AG04449 (cell line): ENCODE results near the gene ATAD5.

Experiments used
- CTCF ChIA-PET: fragments of 350-600 bp; formaldehyde crosslinking; extraction: SDS; loops from one replicate; lab custom pipeline; 2021; ENCODE audit warnings: antibody characterized with exemption; lab: Yijun Ruan, JAX
- POLR2A ChIA-PET: fragments of 400-600, 350-600 bp; formaldehyde crosslinking; extraction: SDS; loops from one replicate; lab custom pipeline; 2020; ENCODE audit warnings: antibody characterized with exemption, inconsistent platforms; lab: Yijun Ruan, JAX
- DNase-seq: peaks from one replicate; pipeline ENCODE4 v3.0.0-alpha.2; 2010; ENCODE audit warnings: low read depth, low spot score
- H3K4me3 ChIP-seq: 2 replicates; pipeline ENCODE4 v1.5.1; 2011; ENCODE audit warnings: low read depth, mild to moderate bottlenecking, control low read depth, low read length
- TF ChIP-seq, protein P1 (sequence below): IDR thresholded peaks from one replicate; pipeline ENCODE4 v1.5.1; 2011; ENCODE audit warnings: mild to moderate bottlenecking, moderate library complexity, low read length, control low read depth, inconsistent platforms; ENCODE audit not compliant: insufficient read depth; ENCODE audit errors: missing control alignments

The ATAD5 gene

DNA sequence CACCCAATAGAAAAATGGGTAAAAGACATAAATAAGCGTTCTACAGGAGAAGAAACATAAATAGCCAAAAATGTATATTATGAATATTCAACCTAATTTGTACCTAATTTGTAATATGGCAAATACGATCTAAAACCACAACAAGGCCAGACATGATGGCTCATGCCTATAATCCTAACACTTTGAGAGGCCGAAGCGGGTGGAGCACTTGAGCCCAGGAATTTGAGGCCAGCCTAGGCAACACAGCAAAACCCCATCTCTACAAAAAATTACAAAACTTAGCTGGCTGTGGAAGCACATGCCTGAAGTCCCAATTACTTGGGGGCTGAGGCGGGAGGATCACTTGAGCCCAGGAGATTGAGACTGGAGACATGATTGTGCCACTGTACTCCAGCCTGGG is 37.4 kb upstream of the ATAD5 start:
- TF ChIP-seq, protein P1, sequence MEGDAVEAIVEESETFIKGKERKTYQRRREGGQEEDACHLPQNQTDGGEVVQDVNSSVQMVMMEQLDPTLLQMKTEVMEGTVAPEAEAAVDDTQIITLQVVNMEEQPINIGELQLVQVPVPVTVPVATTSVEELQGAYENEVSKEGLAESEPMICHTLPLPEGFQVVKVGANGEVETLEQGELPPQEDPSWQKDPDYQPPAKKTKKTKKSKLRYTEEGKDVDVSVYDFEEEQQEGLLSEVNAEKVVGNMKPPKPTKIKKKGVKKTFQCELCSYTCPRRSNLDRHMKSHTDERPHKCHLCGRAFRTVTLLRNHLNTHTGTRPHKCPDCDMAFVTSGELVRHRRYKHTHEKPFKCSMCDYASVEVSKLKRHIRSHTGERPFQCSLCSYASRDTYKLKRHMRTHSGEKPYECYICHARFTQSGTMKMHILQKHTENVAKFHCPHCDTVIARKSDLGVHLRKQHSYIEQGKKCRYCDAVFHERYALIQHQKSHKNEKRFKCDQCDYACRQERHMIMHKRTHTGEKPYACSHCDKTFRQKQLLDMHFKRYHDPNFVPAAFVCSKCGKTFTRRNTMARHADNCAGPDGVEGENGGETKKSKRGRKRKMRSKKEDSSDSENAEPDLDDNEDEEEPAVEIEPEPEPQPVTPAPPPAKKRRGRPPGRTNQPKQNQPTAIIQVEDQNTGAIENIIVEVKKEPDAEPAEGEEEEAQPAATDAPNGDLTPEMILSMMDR: no peak
- ChIA-PET CTCF (no interaction called here), POLR2A (no interaction called here)
- no peak overlapping the region for H3K4me3 ChIP-seq
- no peak for DNase-seq

DNA sequence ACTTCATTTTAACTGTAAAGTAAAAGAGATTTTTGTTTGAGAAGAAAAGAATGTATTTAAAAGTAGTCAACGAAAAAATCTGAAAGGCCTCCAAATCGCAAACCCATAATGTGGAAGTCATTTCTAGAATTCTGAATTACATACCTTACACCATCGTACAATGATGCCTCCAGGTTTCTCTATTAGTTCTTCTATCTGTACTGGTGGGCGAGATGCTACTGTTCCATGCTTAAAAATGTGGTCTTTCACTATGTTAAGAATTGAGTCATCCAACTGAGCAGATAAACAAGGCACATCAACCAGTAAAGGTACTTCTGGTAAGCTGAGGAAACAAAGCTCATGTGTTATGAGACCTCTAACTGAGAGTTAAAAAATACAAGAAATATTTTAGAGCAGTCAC is 35.8 kb upstream of the ATAD5 start:
- CTCF ChIA-PET: no interaction called here
- TF ChIP-seq, protein P1: no peak
- no peak overlapping the region for H3K4me3 ChIP-seq
- POLR2A ChIA-PET: no interaction called here
- no peak for DNase-seq

DNA sequence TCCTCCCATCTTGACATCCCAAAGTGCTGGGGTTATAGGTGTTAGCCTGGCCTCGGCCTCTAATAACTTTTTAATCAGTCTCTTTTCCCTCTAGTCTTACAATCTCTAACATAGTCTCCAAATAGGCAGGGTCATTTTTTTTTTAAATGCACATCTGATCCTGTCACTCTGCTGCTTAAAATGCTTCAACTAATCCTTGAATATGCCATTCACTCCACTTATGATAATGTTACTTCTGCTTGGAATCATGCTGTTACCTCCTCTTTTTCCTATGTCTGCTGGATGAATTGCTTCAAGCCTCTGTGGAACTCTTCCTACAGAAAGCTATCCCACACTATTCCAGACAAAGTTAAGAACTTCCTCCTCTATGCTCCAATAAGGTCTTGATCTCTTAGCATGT is 30.1 kb upstream of the ATAD5 start:
- TF ChIP-seq, protein P1: no peak
- ChIA-PET POLR2A (no interaction called here), CTCF (no interaction called here)
- H3K4me3 ChIP-seq: no peak overlapping the region
- no peak for DNase-seq

DNA sequence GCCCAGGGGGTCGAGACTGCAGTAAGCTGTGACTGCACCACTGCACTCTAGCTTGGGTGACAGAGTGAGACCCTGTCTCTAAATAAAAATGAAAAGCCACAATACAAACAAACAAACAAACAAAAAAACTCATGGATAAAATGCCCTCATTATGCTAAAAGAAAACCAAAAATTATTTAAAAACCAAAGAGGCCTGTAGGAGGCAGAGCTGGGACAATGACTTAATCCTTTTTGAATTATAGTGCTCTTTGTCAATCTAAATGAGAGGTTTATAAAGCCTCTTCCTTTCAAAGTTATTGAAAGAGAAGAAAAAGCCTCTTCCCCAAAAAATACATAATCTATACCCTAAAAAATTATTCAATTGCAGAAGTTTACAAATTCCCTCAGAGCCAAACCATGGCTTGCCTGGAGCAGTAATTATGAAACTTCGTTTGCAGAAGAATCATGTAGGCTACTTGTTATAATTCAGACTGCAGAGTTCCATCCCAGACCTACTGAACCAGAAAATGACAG is 25.8 kb upstream of the ATAD5 start:
- DNase-seq: no peak
- no peak overlapping the region for H3K4me3 ChIP-seq
- CTCF ChIA-PET: interaction anchor here (0.7 to 1.5 kb wide), 3 partner anchors 8 to 18 kb away, joined by 3 read pairs; partner anchors contain the start of gene CRLF3
- POLR2A ChIA-PET: interaction anchor here (0.6 kb wide), 1 partner anchor 46 kb away, joined by 3 read pairs; no protein-coding TSS in a partner anchor
- TF ChIP-seq, protein P1: no peak

DNA sequence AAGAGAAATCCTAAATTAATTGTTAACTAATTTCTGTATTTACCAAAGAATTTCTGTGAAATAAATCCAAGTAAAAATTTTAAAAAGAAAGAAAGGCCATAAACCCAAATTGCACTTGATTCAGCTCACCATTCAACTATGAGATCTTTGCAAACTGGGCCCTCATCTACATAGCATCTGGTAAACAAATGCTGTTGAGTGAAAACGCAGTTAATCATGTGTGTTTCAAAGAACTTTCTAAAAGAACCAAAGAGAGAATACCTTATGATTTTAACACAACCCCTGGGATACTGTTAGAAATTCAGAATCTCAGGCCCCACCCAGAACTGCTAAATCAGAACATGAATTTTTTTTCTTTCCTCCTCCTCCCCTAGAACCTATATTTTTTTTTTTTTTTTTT is 23.9 kb upstream of the ATAD5 start:
- ChIA-PET CTCF (no interaction called here), POLR2A (no interaction called here)
- no peak for DNase-seq
- H3K4me3 ChIP-seq: no peak overlapping the region
- TF ChIP-seq, protein P1: no peak

DNA sequence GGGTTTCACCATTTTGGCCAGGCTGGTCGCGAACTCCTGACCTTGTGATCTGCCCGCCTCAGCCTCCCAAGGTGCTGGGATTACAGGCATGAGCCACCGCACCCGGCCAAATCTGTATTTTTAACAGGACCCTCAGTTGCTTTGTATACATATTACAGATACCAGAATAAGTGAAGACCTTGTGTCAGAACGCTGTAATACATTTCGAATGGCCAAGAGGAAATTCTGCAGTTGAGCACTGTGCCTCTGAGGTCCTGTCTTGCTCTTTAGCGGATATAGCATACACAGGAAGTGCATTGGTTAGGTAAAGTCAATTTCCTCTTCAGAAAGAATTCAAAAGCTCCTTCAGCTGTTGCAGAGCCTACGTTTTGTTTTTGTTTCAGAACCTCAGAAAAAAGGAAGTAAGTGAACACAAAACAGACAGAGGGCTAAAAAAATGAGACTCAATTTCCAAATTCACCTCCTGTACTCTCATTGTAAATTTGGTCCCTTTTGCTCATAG is 22.9 kb upstream of the ATAD5 start:
- CTCF ChIA-PET: interaction anchor here (2.6 kb wide), 1 partner anchor 16 kb away, joined by 9 read pairs; the partner anchor contains the start of gene CRLF3
- TF ChIP-seq, protein P1: no peak
- no peak overlapping the region for H3K4me3 ChIP-seq
- no peak for DNase-seq
- POLR2A ChIA-PET: no interaction called here
